Liver (tissue), 9 donors: ENCODE data around the gene CABLES1. TPM values are rescaled to one million over a fixed set of nuclear protein-coding genes. Genes with fewer than 3 reads are reported as not detected.

ENCODE experiments used
- DNase-seq: peaks from one replicate; pipeline ENCODE4 v3.0.0-alpha.2; 2017; ENCODE audit warnings: low spot score
- H3K27ac ChIP-seq, 2 donors: one replicate each; pipeline ENCODE4 v1.7.0; 2013; ENCODE audit warnings: inconsistent platforms in 2 of 2, low read length in 2 of 2, control low read depth in 1 of 2, low read depth in 1 of 2, mild to moderate bottlenecking in 1 of 2
- H3K27me3 ChIP-seq, 4 donors: one replicate each; pipeline versions ENCODE4 v1.6.1 to v1.7.0; 2013; ENCODE audit warnings: low read length in 3 of 4, inconsistent platforms in 1 of 4, mild to moderate bottlenecking in 1 of 4, moderate library complexity in 1 of 4; ENCODE audit not compliant: control insufficient read depth in 4 of 4, insufficient read depth in 4 of 4
- H3K36me3 ChIP-seq, 4 donors: one replicate each; pipeline versions ENCODE4 v1.6.1 to v1.7.0; 2013; ENCODE audit warnings: low read length in 3 of 4, mild to moderate bottlenecking in 3 of 4, low read depth in 1 of 4, moderate library complexity in 1 of 4; ENCODE audit not compliant: control insufficient read depth in 4 of 4, insufficient read depth in 3 of 4
- H3K4me1 ChIP-seq, 4 donors: one replicate each; pipeline versions ENCODE4 v1.6.1 to v1.7.0; 2013; ENCODE audit warnings: low read length in 3 of 4, mild to moderate bottlenecking in 3 of 4, moderate library complexity in 1 of 4; ENCODE audit not compliant: control insufficient read depth in 4 of 4, insufficient read depth in 4 of 4
- H3K4me3 ChIP-seq, 3 donors: one replicate each; pipeline versions ENCODE4 v1.6.1 to v1.7.0; 2013; ENCODE audit warnings: low read length in 3 of 3, control low read depth in 1 of 3, low read depth in 1 of 3, mild to moderate bottlenecking in 1 of 3
- H3K9ac ChIP-seq, 2 donors: one replicate each; pipeline ENCODE4 v1.7.0; 2013; ENCODE audit warnings: low read length in 2 of 2, mild to moderate bottlenecking in 2 of 2, moderate library complexity in 2 of 2, control low read depth in 1 of 2, low read depth in 1 of 2
- H3K9me3 ChIP-seq, 4 donors: one replicate each; pipeline versions ENCODE4 v1.6.1 to v1.7.0; 2013; ENCODE audit warnings: low read length in 3 of 4; ENCODE audit not compliant: control insufficient read depth in 4 of 4
- CTCF ChIP-seq: fragments of 150-350 bp; IDR thresholded peaks from 2 replicates; pipeline ENCODE4 v1.5.1; 2017; ENCODE audit warnings: improper control_type of control experiment, low read depth, low read length; ENCODE audit not compliant: missing input control
- EGR1 ChIP-seq, 2 donors: IDR thresholded peaks; 2 replicates each; pipeline ENCODE4 v1.6.1; 2016 to 2018; ENCODE audit warnings: antibody characterized with exemption in 2 of 2, low read depth in 2 of 2
- FOXA1 ChIP-seq: IDR thresholded peaks from 2 replicates; pipeline ENCODE4 v1.6.1; 2016; ENCODE audit warnings: antibody characterized with exemption
- FOXA2 ChIP-seq: IDR thresholded peaks from 2 replicates; pipeline ENCODE4 v1.6.1; 2016; ENCODE audit warnings: antibody characterized with exemption
- GABPA ChIP-seq, 2 donors: IDR thresholded peaks in 1 of 2; conservative IDR thresholded peaks in 1 of 2; 2 replicates each; pipeline ENCODE4 v1.6.1; 2016; ENCODE audit warnings: antibody characterized with exemption in 2 of 2, mild to moderate bottlenecking in 1 of 2, moderate library complexity in 1 of 2
- HNF4A ChIP-seq, 2 donors: conservative IDR thresholded peaks; 2 replicates each; pipeline ENCODE4 v1.6.1; 2016; ENCODE audit warnings: antibody characterized with exemption in 2 of 2, mild to moderate bottlenecking in 2 of 2
- HNF4G ChIP-seq: IDR thresholded peaks from 2 replicates; pipeline ENCODE4 v1.6.1; 2016; ENCODE audit warnings: antibody characterized with exemption
- JUND ChIP-seq, 2 donors: IDR thresholded peaks; 2 replicates each; pipeline ENCODE4 v1.6.1; 2016; ENCODE audit warnings: antibody characterized with exemption in 2 of 2
- NR2F2 ChIP-seq: IDR thresholded peaks from 2 replicates; pipeline ENCODE4 v1.6.1; 2016; ENCODE audit warnings: antibody characterized with exemption
- RAD21 ChIP-seq, 2 donors: IDR thresholded peaks; 2 replicates each; pipeline ENCODE4 v1.6.1; 2016; ENCODE audit warnings: antibody characterized with exemption in 2 of 2, mild to moderate bottlenecking in 2 of 2
- RXRA ChIP-seq, 2 donors: IDR thresholded peaks; 2 replicates each; pipeline ENCODE4 v1.6.1; 2017 to 2018; ENCODE audit warnings: antibody characterized with exemption in 2 of 2, mild to moderate bottlenecking in 1 of 2
- SP1 ChIP-seq: IDR thresholded peaks from 2 replicates; pipeline ENCODE4 v1.6.1; 2018; ENCODE audit warnings: antibody characterized with exemption, mild to moderate bottlenecking
- TAF1 ChIP-seq: conservative IDR thresholded peaks from 2 replicates; pipeline ENCODE4 v1.6.1; 2016; ENCODE audit warnings: antibody characterized with exemption, mild to moderate bottlenecking
- YY1 ChIP-seq: IDR thresholded peaks from 2 replicates; pipeline ENCODE4 v1.6.1; 2016; ENCODE audit warnings: antibody characterized with exemption, mild to moderate bottlenecking
- WGBS: extraction: QIAGEN DNeasy Blood & Tissue Kit; methylation state at CpG from one replicate; pipeline ENCODE4 v1.1.7; 2013; 5-methylcytosine and 5-hydroxymethylcytosine counted together
- polyA plus RNA-seq, 2 donors: library from polyadenylated mRNA; stranded (reverse) in 1 of 2; unstranded in 1 of 2; fragments of 200-250 nt in 1 of 2; fragments of >200 nt in 1 of 2; fragmentation: Nextera tagmentation in 1 of 2; extraction: Ambion mirVana in 1 of 2; gene quantifications; one replicate each; pipeline versions ENCODE4 v1.2.1 to v1.2.3, GENCODE V29; 2013 to 2015
- total RNA-seq, 2 donors: library from RNA; depleted of rRNA; stranded (reverse); fragments of >200 nt; gene quantifications; one replicate each; pipeline ENCODE4 v1.2.3, GENCODE V29; 2014
- TF ChIP-seq, protein P1 (sequence below): IDR thresholded peaks from 2 replicates; pipeline ENCODE4 v1.6.1; 2016; ENCODE audit warnings: antibody characterized with exemption, mild to moderate bottlenecking
- TF ChIP-seq, protein P2 (sequence below): IDR thresholded peaks from 2 replicates; pipeline ENCODE4 v1.6.1; 2016; ENCODE audit warnings: antibody characterized with exemption
- TF ChIP-seq, protein P3 (sequence below): IDR thresholded peaks from 2 replicates; pipeline ENCODE4 v1.6.1; 2016; ENCODE audit warnings: antibody characterized with exemption
- TF ChIP-seq, protein P4 (sequence below): IDR thresholded peaks from 2 replicates; pipeline ENCODE4 v1.6.1; 2016; ENCODE audit warnings: antibody characterized with exemption
- donor health status: healthy.
- donor health status: healthy.
- donor health status: healthy.
- donor health status: healthy.
- donor health status: healthy.

Gene CABLES1
- total and polyA plus RNA-seq, 4 donors = 3.3 to 8.9 (median 4.5) TPM

DNA sequence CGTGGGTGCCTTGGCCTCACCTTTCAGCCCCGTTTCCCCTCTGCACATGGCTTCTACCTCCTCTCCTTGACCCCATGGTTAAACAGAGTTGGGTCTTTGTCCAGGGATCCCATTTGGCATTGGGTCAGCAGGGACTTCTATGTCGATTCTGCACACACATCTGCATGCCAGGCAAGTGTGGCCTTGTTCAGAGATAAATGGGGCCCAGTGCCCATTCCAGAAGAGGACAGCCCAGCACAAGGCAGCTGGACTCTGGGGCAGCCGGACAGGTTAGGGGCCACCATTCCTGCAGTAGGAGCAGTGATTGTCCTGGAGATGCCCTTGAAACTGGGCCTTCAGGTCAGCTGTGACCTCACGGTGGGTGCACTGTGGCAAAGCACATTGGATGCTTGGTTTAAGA lies 13.1 kb downstream of the CABLES1 start:
- Histone ChIP-seq H3K36me3 (no peaks in the 10 kb centered on the region), H3K27ac (no peak overlapping the region), H3K9ac (no peak overlapping the region), H3K4me3 (no peak overlapping the region), H3K27me3 (no peaks in the 10 kb centered on the region), H3K4me1 (peaks cover 0 to 19% (median 7%) of the 10 kb centered on the region in 4 donors), H3K9me3 (no peaks in the 10 kb centered on the region)
- no peak for TF ChIP-seq EGR1 (IDR thresholded peaks at IDR 0.05; ENCODE audit: low read depth in 2 of 2)
- peak in 1 of 2 donors; percentile 23 for TF ChIP-seq HNF4A (conservative IDR thresholded peaks at IDR 0.05)
- TF ChIP-seq, protein P1, sequence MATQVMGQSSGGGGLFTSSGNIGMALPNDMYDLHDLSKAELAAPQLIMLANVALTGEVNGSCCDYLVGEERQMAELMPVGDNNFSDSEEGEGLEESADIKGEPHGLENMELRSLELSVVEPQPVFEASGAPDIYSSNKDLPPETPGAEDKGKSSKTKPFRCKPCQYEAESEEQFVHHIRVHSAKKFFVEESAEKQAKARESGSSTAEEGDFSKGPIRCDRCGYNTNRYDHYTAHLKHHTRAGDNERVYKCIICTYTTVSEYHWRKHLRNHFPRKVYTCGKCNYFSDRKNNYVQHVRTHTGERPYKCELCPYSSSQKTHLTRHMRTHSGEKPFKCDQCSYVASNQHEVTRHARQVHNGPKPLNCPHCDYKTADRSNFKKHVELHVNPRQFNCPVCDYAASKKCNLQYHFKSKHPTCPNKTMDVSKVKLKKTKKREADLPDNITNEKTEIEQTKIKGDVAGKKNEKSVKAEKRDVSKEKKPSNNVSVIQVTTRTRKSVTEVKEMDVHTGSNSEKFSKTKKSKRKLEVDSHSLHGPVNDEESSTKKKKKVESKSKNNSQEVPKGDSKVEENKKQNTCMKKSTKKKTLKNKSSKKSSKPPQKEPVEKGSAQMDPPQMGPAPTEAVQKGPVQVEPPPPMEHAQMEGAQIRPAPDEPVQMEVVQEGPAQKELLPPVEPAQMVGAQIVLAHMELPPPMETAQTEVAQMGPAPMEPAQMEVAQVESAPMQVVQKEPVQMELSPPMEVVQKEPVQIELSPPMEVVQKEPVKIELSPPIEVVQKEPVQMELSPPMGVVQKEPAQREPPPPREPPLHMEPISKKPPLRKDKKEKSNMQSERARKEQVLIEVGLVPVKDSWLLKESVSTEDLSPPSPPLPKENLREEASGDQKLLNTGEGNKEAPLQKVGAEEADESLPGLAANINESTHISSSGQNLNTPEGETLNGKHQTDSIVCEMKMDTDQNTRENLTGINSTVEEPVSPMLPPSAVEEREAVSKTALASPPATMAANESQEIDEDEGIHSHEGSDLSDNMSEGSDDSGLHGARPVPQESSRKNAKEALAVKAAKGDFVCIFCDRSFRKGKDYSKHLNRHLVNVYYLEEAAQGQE = no peak
- no peak for TF ChIP-seq CTCF
- DNase-seq = no peak
- WGBS = 53% methylated on average over 5 of the region's 5 CpGs

GRCh38 chr18:23149570-23149969 lies 14.3 kb downstream of the CABLES1 start:
- no peak overlapping the region for H3K27ac ChIP-seq
- peaks cover 0 to 14% (median 4%) of the 10 kb centered on the region in 4 donors for H3K4me1 ChIP-seq
- no peaks in the 10 kb centered on the region for H3K36me3 ChIP-seq
- H3K9me3 ChIP-seq = no peaks in the 10 kb centered on the region
- DNase-seq = no peak
- H3K27me3 ChIP-seq = no peaks in the 10 kb centered on the region
- 94% methylated on average over 10 of the region's 10 CpGs for WGBS
- no peak overlapping the region for H3K4me3 ChIP-seq
- TF ChIP-seq FOXA1 (no peak), HNF4A (conservative IDR thresholded peaks at IDR 0.05) (no peak), JUND (IDR thresholded peaks at IDR 0.05) (no peak), RAD21 (IDR thresholded peaks at IDR 0.05) (no peak), RXRA (IDR thresholded peaks at IDR 0.05) (no peak), FOXA2 (no peak), SP1 (no peak), NR2F2 (no peak), HNF4G (no peak), TAF1 (no peak), EGR1 (IDR thresholded peaks at IDR 0.05; ENCODE audit: low read depth in 2 of 2) (no peak), GABPA (IDR thresholded peaks at IDR 0.05 in 1 of 2, conservative IDR thresholded peaks at IDR 0.05 in 1 of 2) (no peak), CTCF (no peak), YY1 (no peak)
- TF ChIP-seq, protein P2, sequence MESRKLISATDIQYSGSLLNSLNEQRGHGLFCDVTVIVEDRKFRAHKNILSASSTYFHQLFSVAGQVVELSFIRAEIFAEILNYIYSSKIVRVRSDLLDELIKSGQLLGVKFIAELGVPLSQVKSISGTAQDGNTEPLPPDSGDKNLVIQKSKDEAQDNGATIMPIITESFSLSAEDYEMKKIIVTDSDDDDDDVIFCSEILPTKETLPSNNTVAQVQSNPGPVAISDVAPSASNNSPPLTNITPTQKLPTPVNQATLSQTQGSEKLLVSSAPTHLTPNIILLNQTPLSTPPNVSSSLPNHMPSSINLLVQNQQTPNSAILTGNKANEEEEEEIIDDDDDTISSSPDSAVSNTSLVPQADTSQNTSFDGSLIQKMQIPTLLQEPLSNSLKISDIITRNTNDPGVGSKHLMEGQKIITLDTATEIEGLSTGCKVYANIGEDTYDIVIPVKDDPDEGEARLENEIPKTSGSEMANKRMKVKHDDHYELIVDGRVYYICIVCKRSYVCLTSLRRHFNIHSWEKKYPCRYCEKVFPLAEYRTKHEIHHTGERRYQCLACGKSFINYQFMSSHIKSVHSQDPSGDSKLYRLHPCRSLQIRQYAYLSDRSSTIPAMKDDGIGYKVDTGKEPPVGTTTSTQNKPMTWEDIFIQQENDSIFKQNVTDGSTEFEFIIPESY = no peak
- TF ChIP-seq, protein P3, sequence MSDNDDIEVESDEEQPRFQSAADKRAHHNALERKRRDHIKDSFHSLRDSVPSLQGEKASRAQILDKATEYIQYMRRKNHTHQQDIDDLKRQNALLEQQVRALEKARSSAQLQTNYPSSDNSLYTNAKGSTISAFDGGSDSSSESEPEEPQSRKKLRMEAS = no peak
- TF ChIP-seq, protein P4, sequence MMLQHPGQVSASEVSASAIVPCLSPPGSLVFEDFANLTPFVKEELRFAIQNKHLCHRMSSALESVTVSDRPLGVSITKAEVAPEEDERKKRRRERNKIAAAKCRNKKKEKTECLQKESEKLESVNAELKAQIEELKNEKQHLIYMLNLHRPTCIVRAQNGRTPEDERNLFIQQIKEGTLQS = no peak
- TF ChIP-seq, protein P1 = no peak
- H3K9ac ChIP-seq = no peak overlapping the region
